Breast epithelium (tissue), 4 donors: ENCODE measurements around the gene TEAD1. TPM values are rescaled to one million over a fixed set of nuclear protein-coding genes. Genes with fewer than 3 reads are reported as not detected.

Source experiments
- DNase-seq, 2 donors: peaks; one replicate each; pipeline ENCODE4 v3.0.0-alpha.2; 2019; ENCODE audit warnings: low spot score in 2 of 2
- H3K27ac ChIP-seq, 2 donors: fragments of 200-600 bp; sonication (generic) in 1 of 2; one replicate each; pipeline ENCODE4 v1.5.1; 2016 to 2019; ENCODE audit warnings: mild to moderate bottlenecking in 1 of 2
- H3K27me3 ChIP-seq, 2 donors: fragments of 200-600 bp; sonication (generic) in 1 of 2; one replicate each; pipeline versions ENCODE4 v1.5.1 to v1.6.0; 2017 to 2019; ENCODE audit warnings: control low read depth in 1 of 2, mild to moderate bottlenecking in 1 of 2
- H3K36me3 ChIP-seq: fragments of 200-600 bp; one replicate; pipeline ENCODE4 v1.5.1; 2019
- H3K4me1 ChIP-seq, 2 donors: fragments of 200-600 bp; sonication (generic); one replicate each; pipeline ENCODE4 v1.5.1; 2016 to 2019; ENCODE audit warnings: control low read depth in 1 of 2
- H3K4me3 ChIP-seq, 3 donors: fragments of 200-600 bp; sonication (generic); 1 replicate in 2 of 3; 2 replicates in 1 of 3; pipeline ENCODE4 v1.5.1; 2016 to 2019; ENCODE audit warnings: mild to moderate bottlenecking in 3 of 3, moderate library complexity in 2 of 3
- H3K9me3 ChIP-seq, 2 donors: fragments of 200-600 bp; sonication (generic) in 1 of 2; one replicate each; pipeline ENCODE4 v1.5.1; 2016 to 2019; ENCODE audit warnings: control low read depth in 1 of 2
- CTCF ChIP-seq, 3 donors: fragments of 450-650 bp; IDR thresholded peaks; one replicate each; pipeline ENCODE4 v1.5.1; 2016 to 2017; ENCODE audit warnings: antibody characterized with exemption in 3 of 3, mild to moderate bottlenecking in 3 of 3, moderate library complexity in 3 of 3
- POLR2A ChIP-seq: fragments of 450-650 bp; IDR thresholded peaks from one replicate; pipeline ENCODE4 v1.6.1; 2016; ENCODE audit warnings: antibody characterized with exemption, mild to moderate bottlenecking, moderate library complexity
- POLR2AphosphoS5 ChIP-seq, 3 donors: sonication (generic); formaldehyde crosslinking; IDR thresholded peaks; one replicate each; pipeline ENCODE4 v1.6.1; 2017; ENCODE audit warnings: antibody characterized with exemption in 3 of 3
- intact Hi-C: fragments of 100-400 bp; cut with DNase I; formaldehyde crosslinking; loops from one replicate; pipeline ENCODE4 v1.15.1; 2023; ENCODE audit warnings: low total_unique reads
- total RNA-seq, 3 donors: library from RNA; depleted of rRNA; stranded (reverse); fragments of >200 nt; gene quantifications; one replicate each; pipeline ENCODE4 v1.1.0, GENCODE V29; 2016

TEAD1 gene
- total RNA-seq, 3 donors from 2014 or later: 67.8 to 110 (median 80.1) TPM

- Histone ChIP-seq H3K9me3 (no peaks in the 10 kb centered on the region), H3K4me1 (peaks cover 12 to 21% of the 10 kb centered on the region in 2 donors), H3K36me3 (no peaks in the 10 kb centered on the region), H3K27ac (peak overlapping the region; percentile 89 to 91), H3K27me3 (no peaks in the 10 kb centered on the region), H3K4me3 (peak overlapping the region in 1 of 3 donors; percentile 32)
- intact Hi-C loops: no loop called here
- peak in 1 of 2 donors; percentile 68 for DNase-seq
- TF ChIP-seq POLR2AphosphoS5 (IDR thresholded peaks at IDR 0.05): peak in 2 of 3 donors; percentile 33 to 77
- TF ChIP-seq CTCF (IDR thresholded peaks at IDR 0.05): peak in 1 of 3 donors; percentile 8
- no peak for TF ChIP-seq POLR2A
Measured at GRCh38 chr11:12723421-12724300, 49.4 kb downstream of the TEAD1 start.

- peak; percentile 80 to 85 for DNase-seq
- peaks cover 12 to 26% of the 10 kb centered on the region in 2 donors for H3K4me1 ChIP-seq
- intact Hi-C loops: no loop called here
- H3K27ac ChIP-seq: peak overlapping the region; percentile 89 to 91
- no peaks in the 10 kb centered on the region for H3K9me3 ChIP-seq
- H3K36me3 ChIP-seq: no peaks in the 10 kb centered on the region
- no peaks in the 10 kb centered on the region for H3K27me3 ChIP-seq
- H3K4me3 ChIP-seq: peak overlapping the region in 1 of 3 donors; percentile 32
- TF ChIP-seq POLR2A (no peak), CTCF (IDR thresholded peaks at IDR 0.05) (peak in 1 of 3 donors; percentile 5), POLR2AphosphoS5 (IDR thresholded peaks at IDR 0.05) (no peak)
Measured at GRCh38 chr11:12724301-12725054, 50.3 kb downstream of the TEAD1 start.

- peak overlapping the region; percentile 89 to 91 for H3K27ac ChIP-seq
- TF ChIP-seq CTCF (IDR thresholded peaks at IDR 0.05) (no peak), POLR2AphosphoS5 (IDR thresholded peaks at IDR 0.05) (peak in 1 of 3 donors; percentile 36)
- H3K9me3 ChIP-seq: no peaks in the 10 kb centered on the region
- DNase-seq: no peak
- no peaks in the 10 kb centered on the region for H3K27me3 ChIP-seq
- H3K4me3 ChIP-seq: no peak overlapping the region
- no peaks in the 10 kb centered on the region for H3K36me3 ChIP-seq
- intact Hi-C loops: no loop called here
- peaks cover 12 to 26% of the 10 kb centered on the region in 2 donors for H3K4me1 ChIP-seq
Measured at GRCh38 chr11:12725055-12725862, 51.0 kb downstream of the TEAD1 start.

GRCh38 chr11:12725863-12726682, 51.9 kb downstream of the TEAD1 start:
- no peaks in the 10 kb centered on the region for H3K36me3 ChIP-seq
- no peaks in the 10 kb centered on the region for H3K9me3 ChIP-seq
- H3K4me1 ChIP-seq: peaks cover 12 to 26% of the 10 kb centered on the region in 2 donors
- intact Hi-C loops: no loop called here
- TF ChIP-seq POLR2AphosphoS5 (IDR thresholded peaks at IDR 0.05) (peak in 1 of 3 donors; percentile 0), CTCF (IDR thresholded peaks at IDR 0.05) (no peak), POLR2A (no peak)
- H3K27me3 ChIP-seq: no peaks in the 10 kb centered on the region
- H3K4me3 ChIP-seq: no peak overlapping the region
- H3K27ac ChIP-seq: peak overlapping the region; percentile 39 to 89
- no peak for DNase-seq
